Measurements from ENCODE around the gene TBX4. TPM values are rescaled to one million over a fixed set of nuclear protein-coding genes. Genes with fewer than 3 reads are reported as not detected.

Gene TBX4
- total and polyA plus RNA-seq, 2 of the 13 experiments (the other 11 are each of a cell fraction or from before 2014, with no cell fraction given) = 0.11 to 1.1 TPM

DNA sequence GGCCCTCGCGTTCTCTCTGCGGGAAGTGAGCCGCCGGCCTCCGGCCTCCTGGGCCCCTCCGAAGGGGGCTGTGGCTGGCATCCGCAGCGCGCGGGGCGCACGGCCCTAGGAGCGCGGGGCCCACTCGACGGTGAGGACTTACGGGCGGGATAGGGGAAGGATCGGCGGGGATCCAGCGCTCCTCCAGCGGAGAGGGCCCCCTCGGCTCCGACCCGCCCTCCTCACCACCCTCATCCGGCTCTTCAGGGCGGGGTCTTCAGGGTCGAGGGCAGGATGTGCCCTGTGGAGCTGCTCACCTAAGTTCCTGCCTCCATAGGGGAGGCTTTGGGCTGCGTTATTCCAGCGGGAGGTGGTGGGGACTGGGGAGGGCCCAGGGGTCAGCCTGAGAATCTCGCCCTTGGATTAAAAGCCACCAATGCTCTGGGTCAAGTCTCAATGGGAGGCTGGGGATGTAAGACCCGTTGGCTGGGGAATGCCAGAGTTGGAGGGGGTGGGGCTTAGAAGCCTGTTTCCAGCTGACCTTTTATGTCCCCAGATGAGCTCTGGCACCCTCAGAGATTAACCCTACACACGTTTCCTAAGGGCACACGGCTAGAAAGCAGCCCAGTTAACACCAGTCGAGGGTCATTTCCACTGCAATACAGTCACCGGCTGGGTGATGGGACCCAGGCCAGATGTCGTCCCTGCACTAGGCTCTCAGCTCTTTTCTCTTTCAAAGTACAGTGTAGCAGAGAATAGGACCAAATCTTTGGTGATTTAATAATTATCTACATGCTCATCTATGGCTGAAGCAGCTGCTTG lies 39.2 kb upstream of the TBX4 start:
- BruUV-seq (replicated peaks) = TSS peak; percentile 73
- DNase-seq (ENCODE audit: low spot score) (peak; percentile 75), ATAC-seq (peak; percentile 47), FAIRE-seq (peak; percentile 83)
- intact Hi-C loops (cut with micrococcal nuclease; ENCODE audit: unreplicated experiment) (loop anchor here (1.0 to 5.0 kb wide), 5 partner anchors 138 to 424 kb away; no protein-coding TSS in a partner anchor), in situ Hi-C loops (cut with HindIII; ENCODE audit: extremely low pct_ligation_motif_present, low pct_unique_long_range_greater_than_20kb) (loop anchor here (5.0 to 10.0 kb wide), 2 partner anchors 169 to 422 kb away; no protein-coding TSS in a partner anchor)
- no peaks in the 10 kb centered on the region for H3K36me3 ChIP-seq (replicated peaks in 1 of 2; ENCODE audit: control insufficient read depth in 1 of 2, insufficient read depth in 2 of 2, low read length in 2 of 2)
- H3K4me2 ChIP-seq (ENCODE audit: low read depth, low read length) = peak overlapping the region; percentile 91
- WGBS (ENCODE audit: low lambda C conversion rate) = 3% methylated on average over 22 of the region's 38 CpGs
- H3K27me3 ChIP-seq (ENCODE audit: control insufficient read depth in 1 of 2, insufficient read depth in 2 of 2, low read length in 2 of 2) = no peaks in the 10 kb centered on the region
- H2AFZ ChIP-seq (ENCODE audit: low read length) = peak overlapping the region; percentile 16
- H3K4me3 ChIP-seq (replicated peaks in 1 of 3; ENCODE audit: insufficient read depth in 1 of 3, low read depth in 2 of 3, low read length in 3 of 3) = peak overlapping the region; percentile 69 to 86 (median 77)
- ChIA-PET POLR2A (interaction anchor here (0.7 to 2.8 kb wide), 15 partner anchors 13 to 367 kb away, joined by 3 to 34 read pairs (median 5); partner anchors contain the start of gene TBX2), CTCF (ENCODE audit: low intra/inter-chr PET ratio, low total read pairs) (interaction anchor here (0.8 to 2.9 kb wide), 7 partner anchors 13 to 425 kb away, joined by 3 to 52 read pairs (median 16); no protein-coding TSS in a partner anchor)
- no peaks in the 10 kb centered on the region for H3K9me3 ChIP-seq (ENCODE audit: low read length)
- H4K20me1 ChIP-seq (ENCODE audit: insufficient read depth, low read length) = no peaks in the 10 kb centered on the region
- no peaks in the 10 kb centered on the region for H3K79me2 ChIP-seq (ENCODE audit: insufficient read depth, low read length)
- H3K9ac ChIP-seq (ENCODE audit: insufficient read depth, low read depth, low read length) = peak overlapping the region; percentile 73
- H3K27ac ChIP-seq (ENCODE audit: extremely low read length, insufficient read depth, low read length) = peak overlapping the region; percentile 68
- H3K4me1 ChIP-seq (ENCODE audit: insufficient read depth, low read length) = peaks cover 69% of the 10 kb centered on the region
- TF ChIP-seq ZNF230 (CRISPR knock-in tag; IDR thresholded peaks at IDR 0.05) = peak; percentile 9; the same call in 1 of the 2 replicates
- no peak for TF ChIP-seq TCF12 (IDR thresholded peaks at IDR 0.05)
- no peak; the same call in 1 of the 2 replicates for TF ChIP-seq TCF12 (CRISPR knock-in tag; IDR thresholded peaks at IDR 0.05)
- peak; percentile 31; the same call in 1 of the 2 replicates for TF ChIP-seq ZNF44 (CRISPR knock-in tag; IDR thresholded peaks at IDR 0.05)
- peak; percentile 56; the same call in 1 of the 2 replicates for TF ChIP-seq ZNF430 (CRISPR knock-in tag; IDR thresholded peaks at IDR 0.05)
- peak; percentile 46; the same call in 1 of the 2 replicates for TF ChIP-seq HDAC2 (CRISPR knock-in tag; IDR thresholded peaks at IDR 0.05)
- TF ChIP-seq, protein P1, sequence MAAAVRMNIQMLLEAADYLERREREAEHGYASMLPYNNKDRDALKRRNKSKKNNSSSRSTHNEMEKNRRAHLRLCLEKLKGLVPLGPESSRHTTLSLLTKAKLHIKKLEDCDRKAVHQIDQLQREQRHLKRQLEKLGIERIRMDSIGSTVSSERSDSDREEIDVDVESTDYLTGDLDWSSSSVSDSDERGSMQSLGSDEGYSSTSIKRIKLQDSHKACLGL (CRISPR knock-in tag; IDR thresholded peaks at IDR 0.05) = peak; percentile 71
- TF ChIP-seq HNF4G (IDR thresholded peaks at IDR 0.05; ENCODE audit: borderline replicate concordance, low read depth, low read length) = 0 out of 2 replicates have a peak, but pooled peaks have one; percentile 5
- TF ChIP-seq HNF4G (CRISPR knock-in tag; IDR thresholded peaks at IDR 0.05; ENCODE audit: borderline replicate concordance, low read depth) = no peak
- TF ChIP-seq REXO4 (CRISPR knock-in tag; IDR thresholded peaks at IDR 0.05; ENCODE audit: borderline replicate concordance) = no peak
- TF ChIP-seq, protein P2, sequence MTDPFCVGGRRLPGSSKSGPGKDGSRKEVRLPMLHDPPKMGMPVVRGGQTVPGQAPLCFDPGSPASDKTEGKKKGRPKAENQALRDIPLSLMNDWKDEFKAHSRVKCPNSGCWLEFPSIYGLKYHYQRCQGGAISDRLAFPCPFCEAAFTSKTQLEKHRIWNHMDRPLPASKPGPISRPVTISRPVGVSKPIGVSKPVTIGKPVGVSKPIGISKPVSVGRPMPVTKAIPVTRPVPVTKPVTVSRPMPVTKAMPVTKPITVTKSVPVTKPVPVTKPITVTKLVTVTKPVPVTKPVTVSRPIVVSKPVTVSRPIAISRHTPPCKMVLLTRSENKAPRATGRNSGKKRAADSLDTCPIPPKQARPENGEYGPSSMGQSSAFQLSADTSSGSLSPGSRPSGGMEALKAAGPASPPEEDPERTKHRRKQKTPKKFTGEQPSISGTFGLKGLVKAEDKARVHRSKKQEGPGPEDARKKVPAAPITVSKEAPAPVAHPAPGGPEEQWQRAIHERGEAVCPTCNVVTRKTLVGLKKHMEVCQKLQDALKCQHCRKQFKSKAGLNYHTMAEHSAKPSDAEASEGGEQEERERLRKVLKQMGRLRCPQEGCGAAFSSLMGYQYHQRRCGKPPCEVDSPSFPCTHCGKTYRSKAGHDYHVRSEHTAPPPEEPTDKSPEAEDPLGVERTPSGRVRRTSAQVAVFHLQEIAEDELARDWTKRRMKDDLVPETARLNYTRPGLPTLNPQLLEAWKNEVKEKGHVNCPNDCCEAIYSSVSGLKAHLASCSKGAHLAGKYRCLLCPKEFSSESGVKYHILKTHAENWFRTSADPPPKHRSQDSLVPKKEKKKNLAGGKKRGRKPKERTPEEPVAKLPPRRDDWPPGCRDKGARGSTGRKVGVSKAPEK (CRISPR knock-in tag; IDR thresholded peaks at IDR 0.05; ENCODE audit: borderline replicate concordance) = no peak
- no peak; the same call in 1 of the 2 replicates for TF ChIP-seq KDM5B (CRISPR knock-in tag; IDR thresholded peaks at IDR 0.05; ENCODE audit: borderline replicate concordance)
- TF ChIP-seq, protein P3, sequence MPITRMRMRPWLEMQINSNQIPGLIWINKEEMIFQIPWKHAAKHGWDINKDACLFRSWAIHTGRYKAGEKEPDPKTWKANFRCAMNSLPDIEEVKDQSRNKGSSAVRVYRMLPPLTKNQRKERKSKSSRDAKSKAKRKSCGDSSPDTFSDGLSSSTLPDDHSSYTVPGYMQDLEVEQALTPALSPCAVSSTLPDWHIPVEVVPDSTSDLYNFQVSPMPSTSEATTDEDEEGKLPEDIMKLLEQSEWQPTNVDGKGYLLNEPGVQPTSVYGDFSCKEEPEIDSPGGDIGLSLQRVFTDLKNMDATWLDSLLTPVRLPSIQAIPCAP (CRISPR knock-in tag; IDR thresholded peaks at IDR 0.05; ENCODE audit: low read depth) = 0 out of 2 replicates have a peak, but pooled peaks have one; percentile 4
- TF ChIP-seq, protein P4, sequence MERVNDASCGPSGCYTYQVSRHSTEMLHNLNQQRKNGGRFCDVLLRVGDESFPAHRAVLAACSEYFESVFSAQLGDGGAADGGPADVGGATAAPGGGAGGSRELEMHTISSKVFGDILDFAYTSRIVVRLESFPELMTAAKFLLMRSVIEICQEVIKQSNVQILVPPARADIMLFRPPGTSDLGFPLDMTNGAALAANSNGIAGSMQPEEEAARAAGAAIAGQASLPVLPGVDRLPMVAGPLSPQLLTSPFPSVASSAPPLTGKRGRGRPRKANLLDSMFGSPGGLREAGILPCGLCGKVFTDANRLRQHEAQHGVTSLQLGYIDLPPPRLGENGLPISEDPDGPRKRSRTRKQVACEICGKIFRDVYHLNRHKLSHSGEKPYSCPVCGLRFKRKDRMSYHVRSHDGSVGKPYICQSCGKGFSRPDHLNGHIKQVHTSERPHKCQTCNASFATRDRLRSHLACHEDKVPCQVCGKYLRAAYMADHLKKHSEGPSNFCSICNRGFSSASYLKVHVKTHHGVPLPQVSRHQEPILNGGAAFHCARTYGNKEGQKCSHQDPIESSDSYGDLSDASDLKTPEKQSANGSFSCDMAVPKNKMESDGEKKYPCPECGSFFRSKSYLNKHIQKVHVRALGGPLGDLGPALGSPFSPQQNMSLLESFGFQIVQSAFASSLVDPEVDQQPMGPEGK (CRISPR knock-in tag; IDR thresholded peaks at IDR 0.05) = peak; percentile 66
- TF ChIP-seq NCOA2 (CRISPR knock-in tag; IDR thresholded peaks at IDR 0.05) = peak; percentile 25

Data from HepG2 (cell line).